Thoracic aorta (tissue), 2 donors: ENCODE data around the gene ASB15. TPM values are rescaled to one million over a fixed set of nuclear protein-coding genes. Genes with fewer than 3 reads are reported as not detected.

Source experiments
- ATAC-seq: fragments of 150-250 bp; one replicate; pipeline ENCODE4 v1.8.0; 2017; ENCODE audit warnings: low read depth; ENCODE audit not compliant: insufficient number of reproducible peaks, low FRiP score
- DNase-seq: peaks from one replicate; pipeline ENCODE4 v3.0.0-alpha.2; 2020; ENCODE audit warnings: low spot score
- H3K27ac ChIP-seq, 2 donors: fragments of 200-600 bp; sonication (generic); 1 replicate in 1 of 2; 2 replicates in 1 of 2; pipeline ENCODE4 v1.5.1; 2016; ENCODE audit warnings: mild to moderate bottlenecking in 2 of 2, moderate library complexity in 2 of 2
- H3K27me3 ChIP-seq: fragments of 200-600 bp; sonication (generic); replicated peaks from 2 replicates; pipeline ENCODE4 v1.6.0; 2016; ENCODE audit warnings: mild to moderate bottlenecking; ENCODE audit not compliant: insufficient read depth
- H3K36me3 ChIP-seq: fragments of 200-600 bp; sonication (generic); one replicate; pipeline ENCODE4 v1.5.1; 2016
- H3K4me1 ChIP-seq, 2 donors: fragments of 200-600 bp; sonication (generic); 1 replicate in 1 of 2; 2 replicates in 1 of 2; pipeline versions ENCODE4 v1.5.1 to v1.6.0; 2016; ENCODE audit warnings: low read depth in 2 of 2, mild to moderate bottlenecking in 1 of 2; ENCODE audit not compliant: control insufficient read depth in 1 of 2
- H3K4me3 ChIP-seq: fragments of 200-600 bp; sonication (generic); 2 replicates; pipeline ENCODE4 v1.5.1; 2016; ENCODE audit warnings: mild to moderate bottlenecking
- H3K9me3 ChIP-seq: fragments of 200-600 bp; sonication (generic); 2 replicates; pipeline ENCODE4 v1.5.1; 2016
- total RNA-seq, 2 donors: library from RNA; depleted of rRNA; stranded (reverse); fragments of >200 nt; gene quantifications; one replicate each; pipeline versions ENCODE4 v1.1.0 to v1.2.3, GENCODE V29; 2016
- TF ChIP-seq, protein P1 (sequence below): fragments of 200-600 bp; sonication (generic); IDR thresholded peaks from one replicate; pipeline ENCODE4 v1.5.1; 2019; ENCODE audit warnings: antibody characterized with exemption

Gene ASB15
- total RNA-seq, 2 donors from 2014 or later = not detected

DNA sequence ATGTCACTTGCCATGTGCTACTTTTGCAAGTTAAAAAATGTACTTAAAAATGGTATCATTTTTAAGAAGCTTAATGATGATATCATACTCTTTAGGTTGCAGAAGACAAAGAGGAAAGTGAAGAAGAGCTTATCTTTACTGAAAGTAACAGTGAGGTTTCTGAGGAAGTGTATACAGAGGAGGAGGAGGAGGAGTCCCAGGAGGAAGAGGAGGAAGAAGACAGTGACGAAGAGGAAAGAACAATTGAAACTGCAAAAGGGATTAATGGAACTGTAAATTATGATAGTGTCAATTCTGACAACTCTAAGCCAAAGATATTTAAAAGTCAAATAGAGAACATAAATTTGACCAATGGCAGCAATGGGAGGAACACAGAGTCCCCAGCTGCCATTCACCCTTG is 60.1 kb downstream of the ASB15 start:
- TF ChIP-seq, protein P1, sequence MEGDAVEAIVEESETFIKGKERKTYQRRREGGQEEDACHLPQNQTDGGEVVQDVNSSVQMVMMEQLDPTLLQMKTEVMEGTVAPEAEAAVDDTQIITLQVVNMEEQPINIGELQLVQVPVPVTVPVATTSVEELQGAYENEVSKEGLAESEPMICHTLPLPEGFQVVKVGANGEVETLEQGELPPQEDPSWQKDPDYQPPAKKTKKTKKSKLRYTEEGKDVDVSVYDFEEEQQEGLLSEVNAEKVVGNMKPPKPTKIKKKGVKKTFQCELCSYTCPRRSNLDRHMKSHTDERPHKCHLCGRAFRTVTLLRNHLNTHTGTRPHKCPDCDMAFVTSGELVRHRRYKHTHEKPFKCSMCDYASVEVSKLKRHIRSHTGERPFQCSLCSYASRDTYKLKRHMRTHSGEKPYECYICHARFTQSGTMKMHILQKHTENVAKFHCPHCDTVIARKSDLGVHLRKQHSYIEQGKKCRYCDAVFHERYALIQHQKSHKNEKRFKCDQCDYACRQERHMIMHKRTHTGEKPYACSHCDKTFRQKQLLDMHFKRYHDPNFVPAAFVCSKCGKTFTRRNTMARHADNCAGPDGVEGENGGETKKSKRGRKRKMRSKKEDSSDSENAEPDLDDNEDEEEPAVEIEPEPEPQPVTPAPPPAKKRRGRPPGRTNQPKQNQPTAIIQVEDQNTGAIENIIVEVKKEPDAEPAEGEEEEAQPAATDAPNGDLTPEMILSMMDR = no peak
- ATAC-seq (no peak), DNase-seq (no peak)
- Histone ChIP-seq H3K4me3 (no peak overlapping the region), H3K36me3 (no peaks in the 10 kb centered on the region), H3K9me3 (no peaks in the 10 kb centered on the region), H3K27me3 (no peaks in the 10 kb centered on the region), H3K4me1 (no peaks in the 10 kb centered on the region), H3K27ac (no peak overlapping the region)

- H3K27me3 ChIP-seq = no peaks in the 10 kb centered on the region
- no peaks in the 10 kb centered on the region for H3K4me1 ChIP-seq
- no peak overlapping the region for H3K27ac ChIP-seq
- DNase-seq = no peak
- ATAC-seq = no peak
- no peaks in the 10 kb centered on the region for H3K36me3 ChIP-seq
- H3K4me3 ChIP-seq = no peak overlapping the region
- no peaks in the 10 kb centered on the region for H3K9me3 ChIP-seq
- TF ChIP-seq, protein P1 = no peak
Observed at GRCh38 chr7:123662293-123662692, 60.7 kb downstream of the ASB15 start.

- no peak overlapping the region for H3K4me3 ChIP-seq
- no peaks in the 10 kb centered on the region for H3K27me3 ChIP-seq
- no peaks in the 10 kb centered on the region for H3K9me3 ChIP-seq
- no peak for ATAC-seq
- H3K4me1 ChIP-seq = no peaks in the 10 kb centered on the region
- H3K27ac ChIP-seq = no peak overlapping the region
- no peak for DNase-seq
- TF ChIP-seq, protein P1 = no peak
- H3K36me3 ChIP-seq = no peaks in the 10 kb centered on the region
Observed at GRCh38 chr7:123662755-123663154, 61.1 kb downstream of the ASB15 start.

- TF ChIP-seq, protein P1 = no peak
- Histone ChIP-seq H3K36me3 (no peaks in the 10 kb centered on the region), H3K27me3 (no peaks in the 10 kb centered on the region), H3K9me3 (no peaks in the 10 kb centered on the region), H3K4me3 (no peak overlapping the region), H3K27ac (no peak overlapping the region), H3K4me1 (no peaks in the 10 kb centered on the region)
- ATAC-seq = no peak
- no peak for DNase-seq
Observed at GRCh38 chr7:123663200-123663599, 61.6 kb downstream of the ASB15 start.

DNA sequence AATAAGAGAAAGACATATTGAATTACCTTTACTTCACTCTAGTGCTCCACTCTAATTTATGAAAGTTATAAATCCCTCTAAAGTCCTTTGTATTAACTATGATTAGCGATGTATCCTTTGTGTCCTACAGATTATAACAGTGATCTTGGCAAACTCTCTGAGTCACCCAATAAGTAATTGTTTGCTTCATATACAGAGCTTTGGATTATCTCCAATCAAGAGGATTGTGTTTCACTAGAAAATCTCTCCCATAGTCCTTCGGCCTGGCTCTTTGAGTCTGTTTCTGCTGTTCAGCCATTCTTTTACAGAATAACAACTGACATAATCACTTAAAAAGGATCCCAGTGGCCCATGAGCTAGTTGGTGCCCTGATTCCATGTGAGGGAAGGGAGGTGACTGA is 63.5 kb downstream of the ASB15 start:
- Histone ChIP-seq H3K4me1 (no peaks in the 10 kb centered on the region), H3K4me3 (no peak overlapping the region), H3K27ac (no peak overlapping the region), H3K27me3 (no peaks in the 10 kb centered on the region), H3K36me3 (no peaks in the 10 kb centered on the region), H3K9me3 (no peaks in the 10 kb centered on the region)
- ATAC-seq (no peak), DNase-seq (no peak)
- TF ChIP-seq, protein P1 = no peak
